T-helper 22 cell (primary cell): ENCODE results near the gene ZNF467.

ENCODE experiments used
- DNase-seq: peaks from one replicate; pipeline ENCODE4 v3.0.0-alpha.2; 2020; ENCODE audit warnings: low read depth

Gene ZNF467

DNA sequence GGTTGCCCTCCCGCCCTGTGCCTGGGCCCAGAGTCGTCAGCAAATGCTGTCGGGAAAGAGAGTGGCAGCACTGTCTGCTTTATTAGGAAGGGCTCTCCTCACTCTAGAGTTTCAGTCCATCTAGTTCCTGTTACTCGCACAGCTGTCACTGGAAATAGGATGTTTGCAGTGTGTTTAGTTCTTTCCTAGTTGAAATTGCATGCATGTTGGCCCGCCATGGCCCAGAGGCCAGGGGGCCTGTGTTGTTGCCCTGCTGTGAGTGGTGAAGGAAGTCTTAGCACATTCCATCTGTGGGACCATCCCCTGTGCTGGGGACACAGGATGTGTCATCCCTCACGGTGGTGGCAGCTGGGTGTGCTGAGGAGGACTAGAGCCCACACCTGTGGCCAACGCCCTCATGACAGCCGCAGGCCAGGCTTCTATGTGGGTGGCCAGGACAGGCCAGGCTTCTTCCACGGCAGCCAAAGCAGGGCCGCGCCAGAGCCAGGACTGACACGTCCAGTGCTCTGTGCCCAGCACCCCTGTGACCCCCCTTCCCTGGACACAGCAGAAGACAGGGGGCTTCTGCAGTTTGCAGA lies 45.4 kb downstream of the ZNF467 start:
- no peak for DNase-seq

DNA sequence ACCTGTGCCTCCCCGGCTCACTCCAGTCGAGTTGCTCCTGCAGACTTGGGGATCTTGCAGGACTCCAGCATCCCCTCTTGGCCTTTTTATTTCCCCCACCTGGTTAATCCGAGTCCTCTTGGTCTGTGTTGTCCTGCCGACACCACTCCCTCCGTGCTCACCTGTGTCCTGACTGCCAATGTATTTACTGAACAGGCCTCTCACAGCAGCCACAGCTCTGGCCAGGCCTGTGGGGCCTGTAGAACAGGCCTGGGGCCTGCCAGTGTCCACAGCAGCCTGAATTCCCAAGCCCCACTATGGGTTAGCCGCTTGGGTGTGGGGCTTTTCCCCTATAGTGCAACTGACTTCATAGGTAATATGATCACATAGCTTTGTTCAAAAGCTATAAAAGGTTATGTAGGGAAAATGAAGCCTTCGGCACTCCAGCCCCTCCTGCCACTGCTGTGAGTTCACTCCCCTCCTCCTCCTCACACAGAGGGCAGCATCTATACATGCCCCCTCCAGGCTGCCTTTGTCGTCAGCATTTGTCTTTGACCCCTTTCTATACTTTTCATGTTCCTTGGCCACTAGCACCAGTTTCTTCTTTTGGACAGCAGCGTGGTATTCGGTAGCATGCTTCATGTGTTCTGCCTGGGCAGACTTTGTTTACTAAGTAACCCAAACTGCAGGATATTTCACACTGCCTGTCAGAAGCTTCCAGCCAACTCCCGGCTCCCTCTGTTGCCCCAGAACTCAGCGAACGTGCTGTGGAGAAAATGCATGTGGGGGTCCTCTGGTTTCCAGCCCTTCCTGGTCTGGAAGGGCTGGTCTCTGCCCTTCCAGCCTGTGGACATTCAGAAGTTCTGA lies 46.1 kb downstream of the ZNF467 start:
- no peak for DNase-seq

DNA sequence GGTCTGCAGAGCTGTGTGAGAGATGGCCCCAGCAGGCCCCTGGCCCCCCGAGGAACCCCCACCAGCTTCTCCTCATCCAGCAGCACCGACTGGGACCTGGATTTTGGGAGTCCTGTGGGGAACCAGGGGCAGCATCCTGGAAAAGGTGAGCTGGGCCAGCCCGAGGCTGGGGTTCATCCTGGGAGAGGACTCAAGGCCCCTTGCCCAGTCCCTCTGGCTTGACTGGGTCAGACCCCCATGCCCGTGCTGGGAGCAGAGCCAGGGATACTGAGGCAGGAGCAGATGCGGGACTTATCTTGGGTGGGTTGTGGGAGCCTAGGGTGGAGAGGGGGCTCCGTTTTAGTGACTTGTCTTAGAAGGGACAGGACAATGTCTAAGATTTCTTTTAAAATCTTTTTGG lies 47.5 kb downstream of the ZNF467 start:
- DNase-seq = no peak

DNA sequence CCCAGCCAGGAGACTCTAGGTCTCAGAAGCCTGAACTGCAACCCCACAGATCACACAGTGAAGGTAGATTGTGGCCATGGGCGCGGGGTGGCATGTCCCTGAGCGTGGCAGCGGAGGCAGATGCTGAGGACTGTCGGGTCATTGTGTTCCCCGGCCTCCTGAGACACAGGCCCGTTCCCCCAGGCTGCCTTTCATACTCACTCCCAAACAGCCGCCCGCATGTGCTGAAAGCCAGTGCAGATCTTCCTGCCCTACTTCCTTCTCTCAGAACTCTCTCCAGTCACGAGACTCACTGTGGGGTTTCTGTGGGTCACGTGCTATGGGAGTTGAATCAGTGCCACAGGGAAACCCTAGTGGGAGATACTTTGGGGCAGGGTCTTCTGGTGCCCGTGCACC lies 48.0 kb downstream of the ZNF467 start:
- DNase-seq = no peak

DNA sequence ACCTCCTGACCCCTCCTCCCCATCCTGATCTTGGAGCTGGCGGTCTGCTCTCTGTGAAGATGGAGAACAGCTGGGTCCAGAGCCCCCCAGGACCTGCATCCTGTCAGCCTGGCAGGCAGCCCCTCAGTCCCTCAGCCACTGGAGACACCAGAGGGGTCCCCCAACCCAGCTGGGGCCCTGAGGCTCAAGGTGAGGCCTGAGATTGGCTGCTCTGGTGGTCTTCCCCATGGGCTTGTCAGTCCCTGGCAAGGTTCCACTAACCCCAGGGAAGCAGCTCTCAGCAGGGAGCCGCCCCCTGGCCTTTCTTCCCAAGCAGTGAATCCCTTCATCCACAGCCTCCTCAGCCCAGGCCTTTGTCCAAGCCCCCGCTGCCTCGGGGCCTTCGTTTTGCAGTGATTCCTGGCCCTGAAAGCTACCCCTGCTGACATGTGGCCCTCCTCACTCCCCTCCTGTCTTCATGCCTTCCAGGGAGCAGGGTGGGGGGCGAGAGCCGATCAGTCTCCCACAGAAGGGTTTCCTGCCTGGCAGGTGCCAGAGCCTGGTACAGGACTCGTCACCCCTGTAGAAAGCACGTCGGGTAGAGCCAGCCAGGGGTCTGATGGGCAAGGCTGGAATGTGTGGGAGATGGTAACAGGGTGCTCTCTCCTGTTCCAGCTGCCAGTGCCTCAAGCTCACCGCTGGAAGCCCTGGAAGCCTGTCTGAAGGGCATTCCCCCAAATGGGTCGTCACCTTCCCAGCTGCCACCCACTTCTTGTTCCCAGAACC lies 48.5 kb downstream of the ZNF467 start:
- DNase-seq = no peak

DNA sequence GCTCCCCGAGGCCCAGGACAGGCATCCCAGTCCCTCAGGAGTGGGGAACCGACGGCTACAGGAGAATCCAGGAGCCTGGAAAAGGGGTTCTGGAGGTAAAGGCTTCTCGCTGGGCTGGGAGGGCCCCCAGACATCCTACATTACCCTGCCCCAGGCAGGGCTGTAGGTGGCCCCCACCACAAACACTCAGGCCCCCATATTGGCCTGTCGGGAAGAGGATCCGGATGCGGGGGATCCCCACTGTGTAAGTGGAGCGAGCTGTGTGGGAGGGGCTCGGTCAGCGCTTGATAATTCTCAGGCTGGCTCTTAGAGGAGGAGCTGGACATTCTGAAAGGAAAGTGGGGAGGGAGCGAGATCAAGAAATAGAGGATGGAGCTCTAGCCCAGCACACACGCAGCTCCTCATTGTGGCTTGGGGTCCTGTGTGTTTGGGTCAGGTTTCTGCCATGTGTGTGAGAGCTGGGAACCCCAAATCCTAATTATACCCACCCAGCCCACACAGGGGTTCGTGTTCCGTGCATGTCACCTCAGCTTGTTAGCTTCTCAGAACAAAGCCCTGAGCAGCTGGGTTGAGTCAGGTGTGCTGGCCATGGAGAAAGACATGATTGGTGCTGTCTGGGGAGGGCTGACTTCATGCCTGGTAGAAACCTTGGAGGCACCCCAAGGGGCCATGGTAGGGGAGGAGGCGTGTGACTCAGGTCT lies 49.4 kb downstream of the ZNF467 start:
- DNase-seq = no peak

DNA sequence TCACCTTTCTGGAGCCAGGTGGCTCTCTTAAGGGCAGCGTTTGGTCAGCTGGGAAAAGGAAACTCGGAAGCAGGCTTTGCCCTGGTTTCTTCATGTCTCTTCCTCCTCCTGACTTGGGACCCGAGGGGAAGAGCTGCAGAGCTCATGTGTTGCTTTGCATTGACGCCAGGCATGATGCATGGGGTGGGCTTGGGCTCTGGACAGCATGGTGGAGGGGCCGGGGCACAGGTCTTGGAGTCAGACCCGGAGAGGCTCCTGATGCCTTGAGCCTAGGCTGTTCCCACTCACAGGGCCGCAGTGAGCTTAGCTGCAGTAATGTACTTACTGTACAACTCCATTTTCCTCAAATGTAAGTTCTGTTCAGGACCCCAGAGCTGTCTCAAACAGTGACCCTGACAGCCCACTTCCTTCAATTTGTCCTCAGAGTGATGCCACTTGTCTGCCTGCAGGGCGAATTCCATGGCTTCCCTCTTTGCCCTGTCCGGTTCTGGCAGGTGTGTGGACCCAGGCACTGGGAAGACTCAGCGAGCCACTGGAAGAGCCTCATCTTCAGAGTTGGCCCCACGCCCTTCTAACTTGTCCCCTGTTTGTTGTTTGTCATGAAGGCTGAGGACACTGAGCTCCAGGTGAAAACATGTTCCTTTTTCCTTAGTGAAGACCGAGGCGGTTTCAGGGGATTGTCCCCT lies 50.2 kb downstream of the ZNF467 start:
- DNase-seq = no peak

DNA sequence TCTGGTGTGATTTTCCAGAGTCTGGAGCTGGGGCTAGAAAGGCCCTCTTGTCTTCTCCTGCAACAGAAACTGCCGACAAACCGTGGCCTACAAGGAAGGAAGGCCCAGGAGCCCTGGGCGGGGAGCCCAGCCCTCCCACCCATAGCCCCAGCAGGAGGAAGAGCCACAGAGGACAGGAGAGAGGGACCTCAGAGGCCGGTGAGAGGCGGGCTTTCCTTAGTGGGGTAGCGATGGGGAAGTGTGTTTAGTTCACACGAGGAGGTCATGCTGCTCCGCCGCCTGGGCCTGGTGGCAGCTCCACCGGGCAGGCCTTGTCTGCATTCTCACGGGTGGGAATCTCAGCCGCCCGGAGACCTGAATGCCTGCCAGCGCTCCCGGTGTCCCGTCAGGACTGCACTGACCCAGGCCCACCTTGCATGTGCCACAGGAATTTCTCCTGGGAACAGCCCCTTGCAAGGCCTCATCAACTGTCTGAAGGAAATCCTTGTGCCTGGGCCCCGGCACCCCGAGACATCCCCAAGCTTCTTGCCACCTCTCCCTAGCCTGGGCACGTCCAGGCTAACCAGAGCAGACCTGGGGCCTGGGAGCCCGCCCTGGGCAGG lies 50.9 kb downstream of the ZNF467 start:
- no peak for DNase-seq

DNA sequence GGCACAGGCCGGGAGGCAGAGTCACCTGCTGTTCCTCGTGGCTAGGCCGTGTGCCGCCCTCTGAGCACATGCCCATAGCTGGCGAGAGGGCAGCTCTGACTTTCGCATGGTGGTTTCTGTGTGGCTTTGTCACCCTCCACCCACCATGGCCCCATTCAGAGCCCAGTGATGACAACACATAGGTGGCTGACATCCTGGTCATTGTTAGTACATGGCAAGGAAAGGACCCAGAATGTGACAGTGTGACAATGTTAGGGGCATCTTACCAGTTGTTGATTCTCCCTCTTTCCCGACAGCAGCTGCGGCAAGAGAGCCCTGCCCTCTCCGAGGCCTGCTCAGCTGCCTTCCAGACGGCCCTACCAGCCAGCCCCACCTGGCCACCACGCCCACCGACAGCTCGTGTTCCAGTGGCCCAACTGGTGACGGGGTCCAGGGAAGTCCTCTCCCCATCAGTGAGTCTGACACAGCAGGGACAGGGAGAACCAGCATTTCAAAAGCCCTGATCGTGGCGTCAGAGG lies 52.2 kb downstream of the ZNF467 start:
- no peak for DNase-seq

DNA sequence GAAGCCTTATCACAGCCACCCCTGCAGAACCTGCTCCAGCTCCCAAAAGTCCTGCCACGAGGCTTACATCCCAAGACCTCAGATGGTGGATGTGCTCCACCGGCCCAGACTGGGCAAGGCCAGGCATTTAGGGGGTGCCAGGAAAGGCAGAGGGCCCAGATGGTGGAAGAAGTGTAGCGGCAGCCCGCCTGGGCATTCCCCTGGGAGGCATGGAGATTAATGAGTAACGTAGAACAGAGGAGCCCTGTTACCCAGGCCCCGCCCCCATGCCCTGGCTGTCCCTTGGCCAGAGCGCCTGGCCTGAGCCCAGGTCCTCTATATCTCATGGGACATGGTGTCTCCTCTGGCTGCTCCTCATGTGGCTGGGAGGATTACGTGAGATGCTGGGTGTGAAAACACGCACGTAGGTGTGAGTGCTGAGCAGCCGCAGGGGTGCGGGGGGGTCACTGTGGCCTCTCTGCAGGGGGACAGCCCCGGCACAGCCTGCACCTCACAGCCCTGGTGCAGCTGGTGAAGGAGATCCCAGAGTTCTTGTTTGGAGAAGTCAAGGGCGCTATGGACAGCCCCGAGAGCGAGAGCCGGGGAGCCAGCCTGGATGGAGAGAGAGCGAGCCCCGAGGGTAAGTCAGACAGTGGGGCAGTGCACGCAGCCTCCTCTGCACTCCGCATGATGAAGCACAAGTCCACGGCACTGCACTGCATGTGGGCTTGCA lies 52.9 kb downstream of the ZNF467 start:
- no peak for DNase-seq

DNA sequence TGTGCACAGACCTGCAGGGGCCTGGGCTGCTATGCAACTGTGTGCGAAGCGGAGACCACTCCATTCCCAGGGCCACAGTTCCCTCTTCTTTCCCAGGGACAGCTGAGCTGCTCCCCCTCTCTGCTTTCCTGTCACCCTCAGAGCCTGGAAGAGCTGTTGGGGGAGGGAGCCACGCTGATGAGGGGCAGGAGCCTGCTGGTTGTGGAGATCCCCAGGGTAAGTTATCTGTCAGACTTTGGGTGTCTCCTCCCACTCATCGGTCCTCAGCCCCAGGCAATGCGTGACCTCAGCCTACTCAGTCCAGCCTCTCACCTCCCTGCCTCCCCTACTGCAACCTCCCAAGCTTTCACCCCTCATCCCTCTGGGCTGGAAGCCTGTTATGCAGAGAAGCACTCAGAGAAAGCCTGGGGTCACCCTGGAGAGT lies 53.5 kb downstream of the ZNF467 start:
- DNase-seq = no peak

DNA sequence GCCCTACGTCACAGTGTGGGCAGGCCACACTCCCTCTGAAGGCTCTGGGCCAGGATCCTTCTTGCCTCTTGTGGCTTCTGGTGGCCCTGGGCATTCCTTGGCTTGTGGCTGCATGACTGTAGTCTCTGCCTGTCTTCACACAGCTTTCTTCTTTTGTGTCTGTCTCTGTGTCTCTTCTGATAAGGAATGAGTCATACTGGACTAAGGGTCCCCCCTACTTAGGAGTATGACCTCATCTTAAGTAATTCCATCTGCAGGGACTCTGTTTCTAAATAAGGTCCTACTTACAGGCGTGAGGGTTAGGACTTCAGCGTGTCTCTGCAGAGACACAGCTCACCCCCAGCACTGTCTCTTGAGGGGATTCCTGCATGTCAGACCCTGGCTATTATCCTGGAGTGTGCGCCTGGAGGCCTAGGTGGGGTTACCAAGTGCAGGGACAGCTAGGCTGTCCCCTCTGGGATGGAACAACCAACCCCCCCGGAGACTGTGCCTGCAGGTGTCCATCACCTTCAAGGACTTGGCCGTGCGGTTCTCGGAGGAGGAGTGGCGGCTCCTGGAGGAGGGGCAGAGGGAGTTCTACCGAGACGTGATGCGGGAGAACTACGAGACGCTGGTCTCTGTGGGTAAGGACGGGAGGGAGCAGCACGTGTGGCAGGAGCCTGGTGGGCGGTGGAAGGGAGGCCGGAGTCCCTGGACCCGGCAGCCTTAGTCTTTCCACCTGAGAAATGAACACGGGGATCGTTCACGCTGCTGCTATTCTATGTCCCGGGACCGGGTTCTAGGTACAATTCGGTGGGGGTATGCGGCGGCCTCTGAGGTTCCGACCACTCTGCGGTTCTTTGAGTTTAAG lies 54.1 kb downstream of the ZNF467 start:
- DNase-seq = no peak

DNA sequence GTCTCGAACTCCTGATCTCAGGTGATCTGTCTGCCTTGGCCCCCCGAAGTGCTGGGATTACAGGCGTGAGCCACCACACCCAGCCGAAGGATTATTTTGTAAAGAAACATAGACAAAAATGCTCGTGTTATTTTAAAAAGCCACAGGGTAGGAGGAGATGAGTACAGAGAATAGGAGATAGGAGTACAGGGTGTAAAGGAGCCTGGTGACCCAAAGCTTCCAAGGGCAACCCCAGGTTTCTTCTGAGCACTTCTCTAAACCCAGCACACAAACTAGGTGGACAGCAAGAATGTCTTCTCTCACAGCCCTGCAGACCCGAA lies 54.7 kb downstream of the ZNF467 start:
- DNase-seq = no peak

DNA sequence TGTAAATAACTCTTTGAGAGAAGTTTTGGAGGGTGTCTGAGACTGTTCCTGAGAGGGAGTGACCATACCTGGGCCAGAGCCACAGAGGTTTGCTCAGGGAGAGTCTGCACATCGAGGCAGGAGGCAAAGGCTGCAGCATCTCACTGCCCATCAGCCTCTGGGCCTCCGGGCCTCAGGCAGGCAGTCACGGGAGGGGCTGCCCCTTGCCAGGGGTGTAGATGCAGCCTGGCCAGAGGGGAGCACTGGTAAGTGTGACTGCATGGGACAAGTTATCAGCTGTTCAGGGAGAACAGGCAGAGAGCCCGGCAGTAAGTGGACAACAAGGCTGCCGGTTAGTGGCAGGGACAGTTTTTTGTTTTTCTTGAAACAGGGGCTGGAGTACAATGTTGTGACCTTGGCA lies 55.9 kb downstream of the ZNF467 start:
- no peak for DNase-seq

DNA sequence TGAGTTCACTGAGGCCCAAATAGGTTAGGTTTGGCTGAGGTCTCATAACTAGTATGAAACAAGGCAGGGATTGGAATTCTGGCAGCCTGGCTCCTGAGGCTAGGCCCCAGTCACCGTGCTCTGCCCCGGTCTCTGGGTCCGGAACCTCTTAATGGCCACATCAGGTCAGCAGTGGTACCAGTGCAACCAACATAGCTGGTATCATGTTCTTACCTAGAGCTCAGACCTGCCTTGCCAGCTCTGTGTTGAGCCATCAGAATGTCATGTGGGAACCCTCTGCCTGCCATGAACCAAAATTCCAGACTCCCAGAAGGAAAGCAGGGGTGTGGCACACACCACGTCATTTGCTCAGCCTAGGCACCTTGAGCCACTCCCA lies 56.5 kb downstream of the ZNF467 start:
- DNase-seq = no peak

DNA sequence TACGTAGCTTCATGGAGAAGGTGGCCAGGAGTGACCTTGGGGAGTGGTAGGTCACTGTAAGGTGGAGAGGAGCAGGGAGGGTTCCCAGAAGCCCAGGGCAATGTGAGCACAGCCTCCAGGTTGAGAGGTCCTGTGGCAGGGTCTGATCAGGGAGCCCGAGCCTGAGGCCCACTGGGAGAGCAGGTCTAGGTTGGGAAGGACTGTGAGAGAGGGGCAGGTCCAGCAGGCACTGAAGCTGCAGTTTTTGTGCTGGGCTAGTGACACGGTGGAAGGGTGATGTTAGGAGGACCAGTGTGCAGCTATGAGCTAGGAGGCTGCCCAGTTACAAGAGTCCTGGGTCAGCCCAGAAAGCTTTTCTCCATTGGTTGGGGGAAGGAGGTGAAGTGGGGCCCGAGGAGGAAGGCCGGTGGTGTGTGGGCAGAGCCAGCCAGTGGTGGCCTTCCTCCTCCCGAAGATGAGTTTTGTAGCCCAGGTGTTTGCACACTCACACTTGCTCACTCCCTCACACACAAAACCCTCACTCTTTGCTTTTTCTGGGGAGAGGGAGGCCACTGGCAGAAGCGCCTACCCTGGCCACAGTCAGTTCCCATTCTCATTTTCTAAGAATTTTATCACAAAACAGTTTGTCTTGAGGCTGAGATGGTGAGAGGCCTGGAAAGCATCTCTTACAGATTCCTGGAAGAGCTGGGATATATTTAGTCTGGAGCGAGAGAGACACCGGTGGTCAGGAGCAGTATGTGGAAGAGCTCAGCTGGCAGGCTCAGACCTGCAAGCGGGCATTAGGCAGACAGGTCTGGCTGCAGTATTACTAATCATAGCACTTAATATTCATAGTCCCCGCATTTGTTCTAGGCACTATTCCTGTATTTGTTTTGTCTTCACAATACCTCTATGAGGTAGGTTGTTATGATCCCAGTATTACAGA lies 57.1 kb downstream of the ZNF467 start:
- DNase-seq = no peak

DNA sequence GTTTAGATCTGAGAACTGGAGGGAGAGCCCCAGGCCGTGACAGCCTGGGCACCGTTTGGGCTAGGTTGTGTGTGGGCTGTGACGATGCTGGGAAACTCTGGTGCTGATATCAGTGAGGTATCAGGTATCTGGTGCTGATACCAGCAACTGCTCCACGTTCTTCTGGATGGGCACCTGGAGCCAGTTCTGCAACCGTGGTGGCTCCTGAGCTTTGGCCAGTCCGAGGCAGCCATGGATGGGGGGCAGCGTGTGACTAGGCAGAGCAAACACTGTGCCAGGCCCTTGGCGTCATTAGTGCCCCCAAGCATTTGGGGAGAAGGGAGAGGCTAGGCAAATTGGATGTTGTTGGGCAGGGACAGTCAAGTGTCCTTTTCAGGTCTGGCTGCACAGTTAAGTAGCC lies 57.9 kb downstream of the ZNF467 start:
- no peak for DNase-seq

DNA sequence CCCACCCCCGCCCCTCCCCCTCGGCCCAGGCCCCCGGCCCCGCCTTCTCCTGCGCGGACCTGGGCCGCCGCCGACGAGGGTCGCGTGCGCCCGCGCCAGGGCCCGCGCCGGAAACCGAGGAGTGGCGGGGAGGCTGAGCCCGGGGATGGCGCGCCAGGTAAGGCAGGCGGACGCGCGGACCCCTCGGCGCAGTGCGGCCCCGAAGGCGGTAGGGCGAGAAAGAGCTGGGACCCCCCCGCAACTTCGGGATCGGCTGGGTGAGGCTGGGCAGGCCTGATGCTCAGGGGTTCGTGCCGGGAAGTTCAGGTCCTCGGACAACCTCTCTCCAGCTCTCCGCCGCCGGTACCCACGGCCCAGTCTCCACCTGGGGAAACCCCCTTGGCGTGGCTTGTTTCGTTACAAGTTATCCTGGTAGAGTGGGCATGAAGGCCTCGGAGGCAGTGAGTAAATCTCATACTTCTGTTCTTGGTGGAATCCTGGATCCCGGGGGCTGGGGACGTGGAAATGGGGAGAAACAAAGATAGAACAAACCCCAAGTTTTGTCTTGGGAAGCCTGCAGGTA lies 58.4 kb downstream of the ZNF467 start:
- DNase-seq = peak; percentile 30
